Ovary (tissue), 9 donors: ENCODE measurements around the gene SF3B4. TPM values are rescaled to one million over a fixed set of nuclear protein-coding genes. Genes with fewer than 3 reads are reported as not detected.
"Not testable (repeated sequence)": the region's sequence is repeated elsewhere in the genome, so short reads cannot be mapped to it uniquely, and the experiment has no call there.

Experiments used
- DNase-seq, 5 donors: peaks; one replicate each; pipeline ENCODE4 v3.0.0-alpha.2; 2019 to 2020
- H3K27ac ChIP-seq, 2 donors: fragments of 200-600 bp; one replicate each; pipeline versions ENCODE4 v1.5.1 to v1.8.0; 2019 to 2022
- H3K27me3 ChIP-seq: fragments of 200-600 bp; one replicate; pipeline ENCODE4 v1.8.0; 2022
- H3K36me3 ChIP-seq: fragments of 200-600 bp; sonication (generic); one replicate; pipeline ENCODE4 v1.5.1; 2019
- H3K4me1 ChIP-seq: one replicate; pipeline ENCODE4 v1.8.1; 2013; ENCODE audit warnings: mild to moderate bottlenecking, moderate library complexity; ENCODE audit not compliant: insufficient read depth
- H3K4me3 ChIP-seq: fragments of 200-600 bp; sonication (generic); one replicate; pipeline ENCODE4 v1.5.1; 2017
- H3K9me3 ChIP-seq, 2 donors: fragments of 200-600 bp in 1 of 2; sonication (generic) in 1 of 2; one replicate each; pipeline versions ENCODE4 v1.5.1 to v1.8.1; 2013 to 2019; ENCODE audit warnings: mild to moderate bottlenecking in 1 of 2, moderate library complexity in 1 of 2
- CTCF ChIP-seq, 3 donors: fragments of 450-650 bp in 2 of 3; fragments of 200-600 bp in 1 of 3; IDR thresholded peaks; one replicate each; pipeline versions ENCODE4 v1.5.1 to v1.8.0; 2016 to 2022; ENCODE audit warnings: antibody characterized with exemption in 3 of 3, mild to moderate bottlenecking in 1 of 3
- EP300 ChIP-seq: sonication (generic); formaldehyde crosslinking; IDR thresholded peaks from one replicate; pipeline ENCODE4 v1.6.1; 2017; ENCODE audit warnings: antibody characterized with exemption
- POLR2A ChIP-seq: fragments of 450-650 bp; IDR thresholded peaks from one replicate; pipeline ENCODE4 v1.6.1; 2017; ENCODE audit warnings: antibody characterized with exemption, mild to moderate bottlenecking, moderate library complexity
- WGBS, 3 donors: extraction: QIAGEN DNeasy Blood & Tissue Kit in 1 of 3; methylation state at CpG; one replicate each; pipeline versions ENCODE4 v1.1.5 to v1.1.7; 2013 to 2017; 5-methylcytosine and 5-hydroxymethylcytosine counted together
- intact Hi-C, 4 donors: fragments of 100-400 bp; cut with DNase I; formaldehyde crosslinking; loops; one replicate each; pipeline versions ENCODE4 v1.11.0 to v1.15.1; 2022 to 2023
- polyA plus RNA-seq, 2 donors: library from polyadenylated mRNA; stranded (reverse); fragments of 200-250 nt in 1 of 2; fragments of 350-450 nt in 1 of 2; fragmentation: Illumina TruSeq in 1 of 2; extraction: RNeasy Lipid Tissue Mini Kit (QIAGEN cat#74804) in 1 of 2; gene quantifications; one replicate each; pipeline ENCODE4 v1.2.3, GENCODE V29; 2013 to 2014
- total RNA-seq, 7 donors: library from RNA; depleted of rRNA in 2 of 7; stranded (reverse); fragments of >200 nt in 2 of 7; fragmentation: NEBNext Ultra II Directional in 3 of 7; extraction: Animal tissue kit (Norgen Biotek cat#: 25700) in 3 of 7; gene quantifications; one replicate each; pipeline versions ENCODE4 v1.1.0 to v1.2.4, GENCODE V29; 2016 to 2023
- donor health status: DM: no; HTN: no; CAD: no; lungs with moderate emphysema.
- donor health status: DM: no; HTN: no; CAD: no.
- donor health status: Bipolar disorder and iron deficiency.
- donor health status: DM: yes; HTN: yes; CAD: no.
- donor health status: DM: no; HTN: no; CAD: no.
- donor health status: DM: yes; HTN: yes; CAD: no.

The SF3B4 gene
- total and polyA plus RNA-seq, 9 donors, result 9.2 to 91.4 (median 57.8) TPM

GRCh38 chr1:149962736-149963135 is 35.1 kb upstream of the SF3B4 start:
- TF ChIP-seq CTCF (IDR thresholded peaks at IDR 0.05) (no peak), POLR2A (no peak), EP300 (no peak)
- Histone ChIP-seq H3K9me3 (peaks cover 0 to 3% of the 10 kb centered on the region in 2 donors), H3K27me3 (no peaks in the 10 kb centered on the region), H3K27ac (peak overlapping the region in 1 of 2 donors; percentile 42), H3K4me3 (no peak overlapping the region), H3K4me1 (peaks cover 7% of the 10 kb centered on the region), H3K36me3 (no peaks in the 10 kb centered on the region)
- intact Hi-C loops, result loop anchor here (2.0 to 10.0 kb wide), 6 partner anchors 52 to 210 kb away; partner anchors contain the start of genes OTUD7B (in 1 of the 4) and VPS45 (in 1 of the 4)
- WGBS, 3 donors, result 32 to 45% (median 39%) methylated on average over 2 of the region's 2 CpGs
- DNase-seq, result no peak

- peak in 3 of 5 donors; percentile 23 to 62 (median 42) for DNase-seq
- WGBS, 3 donors, result 15 to 25% (median 19%) methylated on average over 3 of the region's 3 CpGs
- intact Hi-C loops, result loop anchor here (2.0 to 10.0 kb wide), 6 partner anchors 53 to 210 kb away; partner anchors contain the start of genes OTUD7B (in 1 of the 4) and VPS45 (in 1 of the 4)
These were observed 34.5 kb upstream of the SF3B4 start for GRCh38 chr1:149962039-149962647.

GRCh38 chr1:149957548-149957947 is 29.9 kb upstream of the SF3B4 start:
- H3K9me3 ChIP-seq, H3K27ac ChIP-seq, intact Hi-C loops, DNase-seq, H3K27me3 ChIP-seq, H3K4me1 ChIP-seq, H3K4me3 ChIP-seq, H3K36me3 ChIP-seq: not testable (repeated sequence)
- 97 to 99% (median 98%) methylated on average over 14 of the region's 14 CpGs for WGBS, 3 donors

More at GRCh38 chr1:149962039-149962647, 34.5 kb upstream of the SF3B4 start:
- TF ChIP-seq CTCF (IDR thresholded peaks at IDR 0.05) (peak; percentile 34 to 76 (median 73)), EP300 (no peak), POLR2A (no peak)
- peaks cover 7% of the 10 kb centered on the region for H3K4me1 ChIP-seq
- H3K9me3 ChIP-seq, result peaks cover 0 to 4% of the 10 kb centered on the region in 2 donors
- H3K27ac ChIP-seq, result peak overlapping the region in 1 of 2 donors; percentile 42
- no peak overlapping the region for H3K4me3 ChIP-seq
- no peaks in the 10 kb centered on the region for H3K36me3 ChIP-seq
- H3K27me3 ChIP-seq, result no peaks in the 10 kb centered on the region

- intact Hi-C loops, result no loop called here
- 68 to 77% (median 71%) methylated on average over 6 of the region's 6 CpGs for WGBS, 3 donors
- Histone ChIP-seq H3K36me3 (no peaks in the 10 kb centered on the region), H3K4me1 (no peaks in the 10 kb centered on the region), H3K4me3 (no peak overlapping the region), H3K27me3 (no peaks in the 10 kb centered on the region), H3K9me3 (no peaks in the 10 kb centered on the region), H3K27ac (no peak overlapping the region)
- TF ChIP-seq CTCF (IDR thresholded peaks at IDR 0.05), result no peak
- TF ChIP-seq EP300, result no peak
- no peak for TF ChIP-seq POLR2A
- no peak for DNase-seq
These were observed 22.3 kb upstream of the SF3B4 start for GRCh38 chr1:149949911-149950310.

- 86 to 91% (median 89%) methylated on average over 4 of the region's 4 CpGs for WGBS, 3 donors
- H3K27ac ChIP-seq, result no peak overlapping the region
- no peaks in the 10 kb centered on the region for H3K4me1 ChIP-seq
- H3K4me3 ChIP-seq, result no peak overlapping the region
- H3K27me3 ChIP-seq, result no peaks in the 10 kb centered on the region
- H3K9me3 ChIP-seq, result no peaks in the 10 kb centered on the region
- TF ChIP-seq POLR2A, result no peak
- TF ChIP-seq CTCF (IDR thresholded peaks at IDR 0.05), result no peak
- TF ChIP-seq EP300, result no peak
- no peaks in the 10 kb centered on the region for H3K36me3 ChIP-seq
- no peak for DNase-seq
- intact Hi-C loops, result no loop called here
These were observed 17.6 kb upstream of the SF3B4 start for GRCh38 chr1:149945206-149945605.
